OCI-M1 (cell line): ENCODE data around the gene PSPH.

Experiments
- DNase-seq: peaks from one replicate; lab custom pipeline; 2025; lab: John Stamatoyannopoulos, UW

The PSPH gene

DNA sequence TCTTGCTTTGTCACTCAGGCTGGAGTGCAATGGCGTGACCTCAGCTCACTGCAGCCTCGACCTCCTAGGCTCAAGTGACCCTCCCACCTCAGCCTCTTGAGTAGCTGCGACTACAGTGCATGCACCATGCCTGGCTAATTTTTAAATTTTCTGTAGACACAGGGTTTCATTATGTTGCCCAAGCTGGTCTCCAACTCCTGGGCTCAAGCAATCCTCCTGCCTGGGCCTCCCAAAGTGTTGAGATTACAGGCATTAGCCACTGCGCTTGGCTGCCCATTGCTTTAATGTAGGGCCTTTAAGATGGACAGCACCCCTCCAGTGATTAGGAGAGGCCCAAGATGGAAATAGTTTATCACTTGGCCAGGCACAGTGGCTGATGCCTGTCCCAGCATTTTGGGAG lies 47.5 kb downstream of the PSPH start:
- no peak for DNase-seq

DNA sequence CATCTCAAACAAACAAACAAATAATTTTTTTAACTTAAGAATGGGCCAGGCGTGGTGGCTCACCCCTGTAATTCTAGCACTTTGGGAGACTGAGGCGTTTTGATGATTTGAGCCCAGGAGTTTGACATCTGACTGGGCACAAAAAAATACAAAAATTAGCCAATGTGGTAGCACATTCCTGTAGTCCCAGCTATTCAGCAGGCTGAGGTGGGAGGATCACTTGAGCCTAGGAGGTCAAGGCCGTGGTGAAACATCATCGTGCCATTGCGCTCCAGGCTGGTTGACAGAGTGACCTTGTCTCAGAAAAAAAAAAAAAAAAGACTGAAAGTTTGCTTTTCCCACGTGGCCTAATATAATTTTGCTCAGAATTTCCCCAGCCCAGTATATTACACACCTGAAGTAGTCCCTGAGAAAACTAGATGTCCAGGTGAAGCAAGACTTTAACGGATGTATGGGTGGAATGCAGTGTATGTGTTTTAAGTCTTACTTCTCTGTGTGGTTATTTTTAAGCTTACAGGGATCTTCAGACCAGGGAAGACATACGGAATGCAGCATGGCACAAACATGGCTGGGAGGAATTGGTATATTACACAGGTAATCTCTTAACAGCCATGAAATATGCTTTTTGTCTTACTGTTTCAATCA lies 54.3 kb downstream of the PSPH start:
- no peak for DNase-seq

DNA sequence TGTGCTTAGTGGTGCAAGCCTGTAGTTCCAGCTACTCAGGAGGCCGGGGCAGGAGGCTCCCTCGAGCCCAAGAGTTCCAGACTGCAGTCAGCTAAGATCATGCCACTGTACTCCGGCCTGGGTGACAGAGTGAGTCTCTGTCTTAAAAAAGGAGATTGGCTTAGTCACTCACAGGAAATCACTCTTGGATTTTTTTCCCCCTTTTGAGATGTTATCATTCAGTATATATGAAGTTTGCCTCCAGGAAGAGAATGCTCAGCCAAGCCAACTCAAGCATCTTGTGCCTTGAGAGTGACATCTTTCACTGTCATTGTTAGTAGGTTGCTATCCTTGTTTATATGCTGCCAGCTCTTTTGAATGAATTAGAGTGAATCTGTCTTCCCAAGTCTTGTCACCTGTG lies 58.9 kb downstream of the PSPH start:
- no peak for DNase-seq

DNA sequence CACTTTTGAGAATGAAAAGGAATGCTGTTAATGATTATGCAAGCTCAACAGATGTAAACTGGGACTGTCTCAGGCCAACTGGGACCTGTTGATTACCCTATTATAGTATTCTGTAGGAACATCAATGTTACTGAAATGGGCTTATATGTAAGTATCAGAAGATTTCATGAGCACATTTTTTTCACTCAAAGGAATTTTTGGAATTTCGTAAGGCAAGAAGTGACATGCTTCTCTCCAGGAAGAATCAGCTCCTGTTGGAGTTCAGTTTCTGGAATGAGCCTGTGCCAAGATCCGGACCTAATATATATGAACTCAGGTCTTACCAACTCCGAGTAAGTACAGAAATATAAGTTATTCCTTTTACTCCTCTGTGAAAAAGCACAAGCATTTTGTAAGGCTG lies 67.7 kb downstream of the PSPH start:
- no peak for DNase-seq

DNA sequence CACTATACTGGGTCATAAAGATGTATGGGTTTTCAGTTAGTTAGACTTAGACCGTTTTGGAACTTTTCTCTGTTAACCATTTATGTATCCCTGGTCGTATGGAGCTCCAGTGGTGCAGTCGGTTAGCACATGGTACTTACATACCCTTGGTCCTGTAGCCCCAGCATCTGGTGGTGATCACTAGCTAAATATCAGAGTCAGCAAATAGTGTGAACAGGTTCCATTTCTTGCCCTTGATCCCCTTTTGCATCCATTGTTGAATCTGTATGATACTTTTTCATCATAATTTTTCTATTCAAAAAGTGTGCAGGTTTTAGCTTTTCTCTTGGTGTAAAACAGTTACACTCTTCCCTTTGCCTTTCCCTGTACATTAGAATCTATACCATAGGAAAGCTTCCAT lies 71.0 kb downstream of the PSPH start:
- no peak for DNase-seq

DNA sequence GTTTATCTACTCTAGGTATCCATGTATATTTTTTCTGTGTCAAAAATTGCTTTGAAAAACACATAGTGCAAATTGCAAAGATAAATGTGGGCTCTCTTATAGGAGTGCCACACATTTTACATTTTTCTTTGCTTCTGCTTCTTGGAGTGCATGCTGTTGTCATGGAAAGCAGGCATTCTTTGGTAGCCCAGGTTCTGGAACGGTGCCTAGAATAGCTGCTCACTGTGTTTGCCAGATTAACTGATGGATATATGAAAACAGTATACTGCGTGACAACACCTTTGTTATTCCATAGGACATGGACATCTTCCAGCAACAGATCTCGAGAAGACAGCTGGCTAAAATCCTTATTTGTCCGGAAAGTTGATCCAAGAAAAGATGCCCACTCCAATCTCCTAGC lies 73.4 kb downstream of the PSPH start:
- DNase-seq: no peak

DNA sequence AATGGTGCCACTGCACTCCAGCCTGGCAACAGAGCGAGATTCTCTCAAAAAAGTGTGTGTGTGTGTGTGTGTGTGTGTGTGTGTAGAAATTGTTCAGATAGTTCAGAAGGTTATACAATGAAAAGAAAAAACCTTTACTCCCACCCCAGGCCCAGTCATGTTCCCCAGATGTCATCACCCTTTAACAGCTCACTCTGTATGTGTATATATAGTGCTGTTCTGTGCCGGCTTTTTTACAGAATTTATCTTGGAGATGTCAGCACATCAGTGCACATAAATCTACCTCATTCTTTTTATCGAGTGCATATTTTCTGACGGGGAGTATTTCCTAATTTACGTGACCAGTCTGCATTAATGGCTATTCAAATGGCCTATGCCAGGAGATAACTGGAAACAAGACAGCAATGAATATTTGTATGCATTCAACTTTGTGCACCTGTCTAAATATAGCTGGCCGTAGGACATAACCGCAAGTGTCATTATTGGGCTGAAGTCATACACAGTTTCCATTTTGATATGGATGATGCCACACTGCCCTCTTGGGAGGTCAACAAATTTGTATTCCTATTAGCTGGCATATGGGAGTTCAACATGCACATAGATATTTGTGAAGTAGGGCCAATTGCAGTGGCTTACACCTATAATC lies 75.1 kb downstream of the PSPH start:
- DNase-seq: no peak

DNA sequence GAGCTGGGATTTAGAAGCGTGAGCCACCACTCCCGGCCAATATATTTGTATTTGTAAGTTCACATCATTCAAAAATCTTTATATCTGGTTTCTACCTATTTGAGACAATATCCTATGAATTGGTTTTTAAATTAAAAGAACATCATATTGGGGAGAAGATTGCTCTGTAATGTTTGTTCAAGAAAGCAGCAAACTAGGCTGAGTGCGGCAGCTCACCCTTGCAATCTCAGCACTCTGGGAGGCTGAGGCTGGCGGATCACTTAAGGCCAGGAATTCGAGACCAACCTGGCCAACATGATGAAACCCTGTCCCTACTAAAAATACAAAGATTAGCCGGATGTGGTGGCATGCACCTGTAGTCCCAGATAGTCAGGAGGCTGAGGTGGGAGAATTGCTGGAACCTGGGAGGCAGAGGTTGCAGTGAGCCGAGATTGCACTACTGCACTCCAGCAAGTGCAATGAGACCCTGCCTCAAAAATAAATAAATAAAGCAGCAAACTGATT lies 77.4 kb downstream of the PSPH start:
- DNase-seq: no peak

DNA sequence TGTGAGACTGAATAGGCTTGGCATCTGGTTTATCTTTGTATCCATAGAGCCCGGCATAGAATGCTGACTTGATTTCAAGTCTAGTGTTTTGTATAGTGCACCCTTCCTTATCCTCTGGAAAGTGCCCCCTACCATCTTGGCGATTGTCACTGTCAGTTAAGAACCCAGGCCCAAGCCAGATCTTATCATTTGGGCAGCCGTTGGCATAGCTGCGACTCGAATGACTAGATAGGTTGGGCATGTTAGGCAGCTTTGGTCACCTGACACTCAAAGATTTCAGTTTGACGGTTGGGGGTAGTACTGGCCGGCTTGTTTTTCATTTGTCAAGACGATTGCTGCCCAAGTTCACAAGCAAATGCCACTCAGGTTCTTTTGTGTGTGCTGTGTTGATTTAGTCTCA lies 80.3 kb downstream of the PSPH start:
- DNase-seq: peak; percentile 58

DNA sequence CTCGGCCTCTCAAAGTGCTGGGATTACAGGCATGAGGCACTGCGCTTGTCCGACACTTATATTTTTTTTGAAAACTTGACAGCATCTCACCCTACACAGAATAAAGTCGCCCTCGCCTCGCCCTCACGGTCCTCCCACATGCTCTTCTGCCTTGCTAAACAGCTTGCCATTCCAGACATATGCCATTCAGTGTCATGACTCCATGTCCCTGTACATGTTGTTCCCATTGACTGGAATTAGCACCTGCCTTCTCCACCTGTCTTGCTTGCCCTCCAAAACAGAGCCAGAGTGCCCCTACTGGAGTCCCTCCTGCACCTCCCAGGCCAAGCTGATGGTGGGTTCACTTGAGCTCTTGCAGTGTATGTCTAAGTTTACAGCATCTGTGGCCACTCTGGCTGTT lies 80.7 kb downstream of the PSPH start:
- no peak for DNase-seq

DNA sequence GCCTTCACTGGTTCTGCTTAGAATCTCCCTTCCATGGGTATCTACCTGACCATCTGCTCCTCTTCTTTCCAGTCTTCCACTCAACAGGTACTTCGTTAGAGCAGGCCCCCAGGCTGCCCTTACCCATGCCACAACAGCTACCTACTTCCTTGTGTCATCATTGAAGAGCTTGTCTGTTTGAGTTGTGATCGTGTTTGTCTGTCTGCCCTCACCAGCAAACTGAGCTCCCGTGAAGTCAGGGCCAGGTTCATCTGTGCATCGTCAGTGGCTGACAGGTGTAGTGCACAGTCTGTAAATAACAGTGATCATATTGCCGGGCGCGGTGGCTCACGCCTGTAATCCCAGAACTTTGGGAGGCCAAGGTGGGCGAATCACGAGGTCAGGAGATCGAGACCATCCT lies 81.9 kb downstream of the PSPH start:
- DNase-seq: peak; percentile 0

DNA sequence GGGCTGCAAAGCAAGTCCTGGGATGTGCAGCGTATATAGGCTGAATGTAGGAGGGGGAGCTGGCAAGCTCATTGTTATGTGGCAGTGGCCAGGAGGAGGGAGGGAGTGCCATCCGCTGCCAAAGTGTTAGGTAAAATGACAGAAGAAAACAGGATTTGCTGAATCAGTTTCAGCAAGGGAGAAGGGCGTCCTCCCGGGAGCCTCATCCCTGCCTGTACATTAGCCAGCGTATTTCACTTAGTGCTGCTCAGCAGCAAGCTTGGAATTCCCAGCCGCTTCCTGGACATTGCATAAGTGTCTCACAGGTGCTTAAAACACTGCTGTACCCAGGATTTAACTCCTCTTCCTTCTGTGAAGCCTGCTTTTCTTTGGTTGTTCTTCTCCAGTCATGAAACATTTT lies 84.4 kb downstream of the PSPH start:
- DNase-seq: no peak

DNA sequence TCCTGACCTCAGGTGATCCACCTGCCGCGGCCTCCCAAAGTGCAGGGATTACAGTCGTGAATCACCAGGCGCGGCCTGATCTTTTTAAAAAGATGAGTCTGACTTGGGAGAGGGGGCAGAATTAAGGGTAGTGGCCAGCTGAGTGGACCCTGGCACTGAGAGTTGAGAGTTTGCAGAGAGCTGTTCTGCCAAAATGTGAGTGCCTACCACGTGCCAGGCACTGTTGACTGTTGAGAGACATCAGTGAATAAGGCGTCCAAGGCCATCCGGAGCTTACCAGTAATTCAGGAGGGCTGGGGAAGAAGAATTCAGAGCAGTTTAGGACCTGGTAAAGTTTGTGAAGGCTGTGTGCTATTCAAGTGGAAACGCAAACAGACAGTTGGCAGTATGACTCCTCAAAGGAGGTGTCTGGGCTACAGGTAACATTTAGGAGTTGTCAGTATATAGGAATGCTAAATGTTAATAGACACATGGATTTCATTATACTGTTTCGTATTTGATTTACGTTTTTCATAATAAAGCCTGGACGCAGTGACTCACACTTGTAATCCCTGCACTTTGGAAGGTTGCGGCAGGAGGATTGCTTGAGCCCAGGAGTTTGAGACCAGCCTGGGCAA lies 85.3 kb downstream of the PSPH start:
- DNase-seq: no peak

DNA sequence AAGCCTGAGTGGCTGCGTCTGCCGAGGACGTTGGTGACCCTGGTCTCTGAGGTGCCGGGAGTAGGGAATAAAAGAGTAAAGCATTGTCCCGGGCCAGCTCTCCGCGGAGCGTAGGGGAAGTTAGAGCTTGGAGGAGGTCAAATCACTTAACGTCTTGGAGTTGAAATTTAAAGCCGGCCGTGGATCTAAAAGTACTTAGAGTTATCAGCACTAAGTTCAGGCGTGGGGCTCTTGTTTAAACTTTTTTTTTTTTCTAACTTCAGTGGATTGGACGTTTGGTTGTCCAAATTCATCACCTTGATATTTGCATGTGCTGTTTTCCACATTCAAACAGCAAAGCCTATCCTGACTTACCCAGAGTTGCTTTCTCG lies 86.2 kb downstream of the PSPH start:
- no peak for DNase-seq

DNA sequence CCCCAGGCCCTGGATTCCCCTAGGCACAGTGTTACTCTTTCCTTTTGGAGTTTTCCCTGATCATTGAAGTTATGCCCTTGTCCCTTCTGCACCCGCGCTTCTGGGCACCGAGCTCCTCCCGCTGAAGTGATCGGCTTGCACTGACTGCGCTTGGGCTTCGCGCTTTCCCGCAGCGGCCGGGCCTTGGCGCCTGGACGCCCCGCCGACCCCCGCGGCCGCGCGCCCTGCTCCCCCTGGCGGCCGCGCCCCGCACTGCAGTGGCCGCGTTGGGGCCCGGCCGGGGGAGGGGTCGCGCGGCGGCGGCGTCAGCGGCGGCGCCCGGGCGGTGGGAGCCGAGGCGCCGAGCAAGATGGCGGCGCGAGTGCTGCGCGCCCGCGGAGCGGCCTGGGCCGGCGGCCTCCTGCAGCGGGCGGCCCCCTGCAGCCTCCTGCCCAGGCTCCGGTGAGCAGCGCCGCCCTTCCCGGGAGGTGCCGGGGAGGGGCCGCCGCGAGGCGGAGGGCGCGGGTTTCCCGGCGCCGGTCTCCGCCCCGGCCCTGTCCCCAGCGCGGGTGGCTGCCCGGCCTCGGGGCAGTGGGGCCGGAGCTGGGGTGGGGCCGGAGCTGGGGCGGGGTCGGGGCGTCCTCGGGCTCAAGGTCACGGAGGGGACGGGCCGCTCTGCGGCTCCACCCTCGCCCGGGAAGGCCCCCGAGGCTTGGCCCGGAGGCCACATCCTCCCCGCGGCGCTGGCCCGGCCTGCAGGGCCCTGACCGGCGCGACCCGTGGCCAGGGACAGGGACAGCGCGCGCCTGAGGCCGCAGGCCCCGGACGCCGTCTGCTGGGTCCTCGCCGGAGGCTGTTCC lies 86.8 kb downstream of the PSPH start, which contains the start of gene NIPSNAP2:
TSS of gene NIPSNAP2 (plus strand) at position 325 of the 839 bp plus-strand sequence. CDS start at position 350, 25 bp downstream.
- peak; percentile 69 for DNase-seq

DNA sequence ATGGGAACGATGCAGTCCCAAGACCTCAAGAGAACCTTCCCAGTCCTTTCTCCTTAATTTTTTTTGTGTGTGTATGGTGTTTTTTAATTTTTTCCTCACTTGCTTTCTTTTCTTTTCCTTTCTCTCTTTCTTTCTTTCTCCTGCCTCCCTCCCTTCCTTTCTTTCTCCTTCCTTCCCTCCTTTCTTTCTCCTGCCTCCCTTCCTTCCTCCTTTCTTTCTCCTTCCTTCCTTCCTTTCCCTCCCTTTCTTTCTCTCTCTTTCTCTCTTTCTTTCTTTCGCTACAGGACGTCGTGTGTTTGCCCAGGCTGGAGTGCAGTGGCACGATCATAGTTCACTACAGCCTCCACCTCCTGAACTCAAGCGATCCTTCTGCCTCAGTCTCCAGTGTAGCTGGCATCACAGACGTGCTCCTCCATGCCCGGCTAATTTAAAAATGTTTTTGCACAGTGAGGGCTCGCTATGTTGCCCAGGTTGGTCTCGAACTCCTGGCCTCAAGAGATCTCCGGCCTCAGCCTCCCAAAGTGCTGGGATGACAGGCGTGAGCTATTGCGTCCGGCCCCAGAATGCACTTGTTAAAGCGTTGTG lies 87.6 kb downstream of the PSPH start:
- no peak for DNase-seq

DNA sequence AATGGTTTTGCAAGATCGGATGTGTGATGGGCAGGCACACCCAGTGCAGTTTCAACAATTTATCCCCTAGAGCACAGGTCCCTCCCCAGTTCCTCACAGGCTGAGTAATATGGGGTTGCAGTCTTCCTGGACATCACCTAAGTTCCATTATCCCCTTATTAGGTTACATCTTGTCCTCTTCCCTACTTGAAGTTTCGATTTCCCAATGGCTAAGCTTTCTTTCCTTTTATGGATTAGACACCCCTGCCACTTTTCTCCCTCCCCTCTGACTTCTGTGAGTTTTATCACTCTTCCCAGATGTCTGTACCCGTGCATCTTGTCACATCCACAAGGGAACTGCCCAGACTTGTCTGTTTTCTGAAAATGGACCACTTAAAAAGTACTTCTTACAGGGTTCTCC lies 89.2 kb downstream of the PSPH start:
- DNase-seq: peak; percentile 4
